MM.1S (cell line): ENCODE measurements around the gene CDPF1.

Experiments used
- EZH2 ChIP-seq: fragments of 300-600 bp; sonication (generic); optimal IDR thresholded peaks from 2 replicates; pipeline ENCODE3; 2017; ENCODE audit warnings: low read depth, mild to moderate bottlenecking, antibody characterized with exemption, low read length, mixed read lengths
- TF ChIP-seq, protein P1 (sequence below): fragments of 300-600 bp; sonication (generic); IDR thresholded peaks from 2 replicates; pipeline ENCODE4 v1.5.1; 2016; ENCODE audit warnings: antibody characterized with exemption, low read length, mixed read lengths

DNA sequence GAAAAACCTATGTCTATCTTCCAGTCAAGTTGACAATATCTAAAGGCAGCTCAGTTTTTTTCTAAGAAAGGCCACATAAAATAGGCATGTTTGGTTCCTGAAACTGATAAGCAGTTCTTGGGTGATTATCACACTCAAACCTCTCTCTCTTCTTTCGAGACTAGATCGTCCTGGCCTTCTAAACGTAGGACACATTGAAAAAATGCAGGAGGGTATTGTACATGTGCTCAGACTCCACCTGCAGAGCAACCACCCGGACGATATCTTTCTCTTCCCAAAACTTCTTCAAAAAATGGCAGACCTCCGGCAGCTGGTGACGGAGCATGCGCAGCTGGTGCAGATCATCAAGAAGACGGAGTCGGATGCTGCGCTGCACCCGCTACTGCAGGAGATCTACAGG is 15.1 kb downstream of the CDPF1 start:
- no peak for TF ChIP-seq EZH2
- TF ChIP-seq, protein P1, sequence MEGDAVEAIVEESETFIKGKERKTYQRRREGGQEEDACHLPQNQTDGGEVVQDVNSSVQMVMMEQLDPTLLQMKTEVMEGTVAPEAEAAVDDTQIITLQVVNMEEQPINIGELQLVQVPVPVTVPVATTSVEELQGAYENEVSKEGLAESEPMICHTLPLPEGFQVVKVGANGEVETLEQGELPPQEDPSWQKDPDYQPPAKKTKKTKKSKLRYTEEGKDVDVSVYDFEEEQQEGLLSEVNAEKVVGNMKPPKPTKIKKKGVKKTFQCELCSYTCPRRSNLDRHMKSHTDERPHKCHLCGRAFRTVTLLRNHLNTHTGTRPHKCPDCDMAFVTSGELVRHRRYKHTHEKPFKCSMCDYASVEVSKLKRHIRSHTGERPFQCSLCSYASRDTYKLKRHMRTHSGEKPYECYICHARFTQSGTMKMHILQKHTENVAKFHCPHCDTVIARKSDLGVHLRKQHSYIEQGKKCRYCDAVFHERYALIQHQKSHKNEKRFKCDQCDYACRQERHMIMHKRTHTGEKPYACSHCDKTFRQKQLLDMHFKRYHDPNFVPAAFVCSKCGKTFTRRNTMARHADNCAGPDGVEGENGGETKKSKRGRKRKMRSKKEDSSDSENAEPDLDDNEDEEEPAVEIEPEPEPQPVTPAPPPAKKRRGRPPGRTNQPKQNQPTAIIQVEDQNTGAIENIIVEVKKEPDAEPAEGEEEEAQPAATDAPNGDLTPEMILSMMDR = no peak
